WERI-Rb-1 (cell line): ENCODE data around the gene SBNO2.

ENCODE experiments used
- DNase-seq: peaks from one replicate; pipeline ENCODE4 v3.0.0-alpha.2; 2020
- H3K27ac ChIP-seq: fragments of 250-450 bp; sonication (Bioruptor Pico); 2 replicates; pipeline ENCODE4 v1.5.1; 2020; ENCODE audit warnings: mild to moderate bottlenecking, moderate library complexity
- H3K27me3 ChIP-seq: fragments of 250-450 bp; sonication (Bioruptor Pico); 2 replicates; pipeline ENCODE4 v1.5.1; 2021; ENCODE audit warnings: mild to moderate bottlenecking, low read depth, moderate library complexity; ENCODE audit not compliant: insufficient read depth, severe bottlenecking
- H3K36me3 ChIP-seq: fragments of 250-450 bp; sonication (Bioruptor Pico); 2 replicates; pipeline ENCODE4 v1.5.1; 2020; ENCODE audit warnings: mild to moderate bottlenecking, moderate library complexity
- H3K4me3 ChIP-seq: 2 replicates; pipeline ENCODE4 v1.5.1; 2011; ENCODE audit warnings: low read depth, mild to moderate bottlenecking, control low read depth, low read length
- H3K9me3 ChIP-seq: fragments of 250-450 bp; sonication (Bioruptor Pico); 2 replicates; pipeline ENCODE4 v1.5.1; 2021; ENCODE audit warnings: mild to moderate bottlenecking, moderate library complexity; ENCODE audit not compliant: severe bottlenecking
- CTCF ChIP-seq: IDR thresholded peaks from 2 replicates; pipeline ENCODE4 v1.5.1; 2011; ENCODE audit warnings: low read depth, mild to moderate bottlenecking, control low read depth, inconsistent platforms, low read length

Gene SBNO2

GRCh38 chr19:1094655-1094977 is 79.5 kb downstream of the SBNO2 start:
- DNase-seq = no peak
- peak overlapping the region; percentile 84 for H3K4me3 ChIP-seq

GRCh38 chr19:1093811-1094553 is 80.1 kb downstream of the SBNO2 start:
- Histone ChIP-seq H3K9me3 (no peaks in the 10 kb centered on the region), H3K36me3 (peaks cover 44% of the 10 kb centered on the region), H3K27me3 (no peaks in the 10 kb centered on the region), H3K27ac (no peak overlapping the region), H3K4me3 (peak overlapping the region; percentile 84)
- no peak for TF ChIP-seq CTCF
- no peak for DNase-seq

More at GRCh38 chr19:1094655-1094977, 79.5 kb downstream of the SBNO2 start:
- no peak for TF ChIP-seq CTCF
- Histone ChIP-seq H3K9me3 (no peaks in the 10 kb centered on the region), H3K27ac (peak overlapping the region; percentile 78), H3K27me3 (no peaks in the 10 kb centered on the region), H3K36me3 (peaks cover 37% of the 10 kb centered on the region)

- no peak for DNase-seq
- H3K27ac ChIP-seq = no peak overlapping the region
- no peak for TF ChIP-seq CTCF
- no peak overlapping the region for H3K4me3 ChIP-seq
- no peaks in the 10 kb centered on the region for H3K9me3 ChIP-seq
- no peaks in the 10 kb centered on the region for H3K27me3 ChIP-seq
- H3K36me3 ChIP-seq = peaks cover 50% of the 10 kb centered on the region
Measured at GRCh38 chr19:1093330-1093729, 80.7 kb downstream of the SBNO2 start.

GRCh38 chr19:1091544-1092175 is 82.4 kb downstream of the SBNO2 start:
- H3K36me3 ChIP-seq = peaks cover 65% of the 10 kb centered on the region
- no peak for TF ChIP-seq CTCF
- no peaks in the 10 kb centered on the region for H3K9me3 ChIP-seq
- no peak for DNase-seq
- H3K27ac ChIP-seq = no peak overlapping the region
- H3K27me3 ChIP-seq = no peaks in the 10 kb centered on the region
- no peak overlapping the region for H3K4me3 ChIP-seq

GRCh38 chr19:1090731-1091543 is 83.1 kb downstream of the SBNO2 start:
- no peaks in the 10 kb centered on the region for H3K27me3 ChIP-seq
- H3K27ac ChIP-seq = no peak overlapping the region
- no peak for DNase-seq
- no peak overlapping the region for H3K4me3 ChIP-seq
- TF ChIP-seq CTCF = no peak
- no peaks in the 10 kb centered on the region for H3K9me3 ChIP-seq
- H3K36me3 ChIP-seq = peaks cover 73% of the 10 kb centered on the region
